AG04450 (cell line): ENCODE measurements around the gene RTTN. TPM values are rescaled to one million over a fixed set of nuclear protein-coding genes. Genes with fewer than 3 reads are reported as not detected.

ENCODE experiments used
- CTCF ChIA-PET: fragments of 300-600, 350-600 bp; formaldehyde crosslinking; extraction: SDS; loops from one replicate; lab custom pipeline; 2022; ENCODE audit warnings: antibody characterized with exemption, inconsistent platforms; lab: Charles Lee
- POLR2A ChIA-PET: fragments of 350-600 bp; formaldehyde crosslinking; extraction: SDS; loops from one replicate; lab custom pipeline; 2021; ENCODE audit warnings: antibody characterized with exemption, inconsistent platforms; lab: Yijun Ruan, JAX
- DNase-seq: peaks from one replicate; pipeline ENCODE4 v3.0.0-alpha.2; 2011; ENCODE audit warnings: low read depth, low spot score
- H3K27ac ChIP-seq: one replicate; pipeline ENCODE4 v1.5.1; 2012; ENCODE audit warnings: low read depth, low read length, control low read depth
- H3K27me3 ChIP-seq: one replicate; pipeline ENCODE4 v1.6.0; 2012; ENCODE audit warnings: low read length; ENCODE audit not compliant: control insufficient read depth, insufficient read depth
- H3K4me3 ChIP-seq: 2 replicates; pipeline ENCODE4 v1.5.1; 2011; ENCODE audit warnings: mild to moderate bottlenecking, low read depth, low read length, control low read depth
- H3K9me3 ChIP-seq: 2 replicates; pipeline ENCODE4 v1.5.1; 2012; ENCODE audit warnings: low read length; ENCODE audit not compliant: control insufficient read depth, insufficient read depth
- CTCF ChIP-seq: IDR thresholded peaks from 2 replicates; pipeline ENCODE4 v1.5.1; 2011; ENCODE audit warnings: low read depth, low read length, control low read depth, inconsistent platforms
- polyA plus RNA-seq: library from polyadenylated mRNA; depleted of rRNA; stranded (reverse); fragments of >200 nt; gene quantifications from 2 replicates; pipeline ENCODE4 v1.2.3, GENCODE V29; 2011

The RTTN gene
- polyA plus RNA-seq, 1 experiment, result 4.6 TPM

DNA sequence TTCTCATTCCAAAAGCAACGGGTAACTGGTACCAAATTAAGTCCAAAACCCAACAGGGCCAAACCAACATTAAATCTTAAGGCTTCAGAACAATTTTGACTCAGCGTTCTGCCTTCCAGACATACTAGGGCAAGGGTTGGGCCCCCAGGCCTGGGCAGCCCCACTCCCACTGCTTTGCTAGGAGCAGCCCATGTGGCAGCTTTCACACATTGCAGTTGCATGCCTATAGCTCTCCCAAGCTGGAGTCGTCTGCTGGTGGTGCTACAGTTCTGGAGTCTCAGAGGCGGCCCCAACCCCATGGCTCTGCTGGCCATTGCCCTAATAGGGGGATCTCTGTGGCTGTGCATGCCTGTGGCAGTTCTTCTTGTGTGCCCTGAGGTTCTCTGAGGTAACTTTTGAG, 220.2 kb downstream of the RTTN start:
- H3K4me3 ChIP-seq, result no peak overlapping the region
- CTCF ChIA-PET, result no interaction called here
- no peaks in the 10 kb centered on the region for H3K9me3 ChIP-seq
- DNase-seq, result no peak
- TF ChIP-seq CTCF, result no peak
- H3K27ac ChIP-seq, result no peak overlapping the region
- H3K27me3 ChIP-seq, result no peaks in the 10 kb centered on the region
- POLR2A ChIA-PET, result no interaction called here

DNA sequence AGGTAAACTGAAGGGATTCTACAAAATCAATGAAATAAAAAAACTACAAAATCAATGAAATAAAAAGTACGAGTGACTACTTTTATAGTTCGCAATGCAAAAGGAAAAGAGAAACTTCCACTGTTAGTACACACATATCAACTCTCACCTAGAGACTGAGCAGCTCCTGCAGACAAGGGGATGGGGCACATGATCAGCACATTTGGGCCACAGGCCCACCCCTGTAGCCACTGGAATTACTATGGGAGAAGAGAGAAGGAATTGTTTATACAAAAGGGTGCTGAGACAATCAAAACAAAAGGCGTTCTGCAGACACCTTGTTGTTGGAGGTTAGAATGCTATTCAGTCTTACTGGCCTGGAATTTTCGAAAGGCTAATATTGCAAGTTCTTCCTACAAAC, 223.1 kb downstream of the RTTN start:
- no peak for DNase-seq
- no peak for TF ChIP-seq CTCF
- ChIA-PET POLR2A (no interaction called here), CTCF (no interaction called here)
- H3K4me3 ChIP-seq, result no peak overlapping the region
- H3K9me3 ChIP-seq, result no peaks in the 10 kb centered on the region
- no peak overlapping the region for H3K27ac ChIP-seq
- H3K27me3 ChIP-seq, result no peaks in the 10 kb centered on the region

GRCh38 chr18:69981948-69982347, 223.5 kb downstream of the RTTN start:
- no peak overlapping the region for H3K4me3 ChIP-seq
- no peak for DNase-seq
- peaks cover 1% of the 10 kb centered on the region; the same call in 1 of the 2 replicates for H3K9me3 ChIP-seq
- POLR2A ChIA-PET, result no interaction called here
- CTCF ChIA-PET, result no interaction called here
- no peak overlapping the region for H3K27ac ChIP-seq
- no peaks in the 10 kb centered on the region for H3K27me3 ChIP-seq
- no peak for TF ChIP-seq CTCF

DNA sequence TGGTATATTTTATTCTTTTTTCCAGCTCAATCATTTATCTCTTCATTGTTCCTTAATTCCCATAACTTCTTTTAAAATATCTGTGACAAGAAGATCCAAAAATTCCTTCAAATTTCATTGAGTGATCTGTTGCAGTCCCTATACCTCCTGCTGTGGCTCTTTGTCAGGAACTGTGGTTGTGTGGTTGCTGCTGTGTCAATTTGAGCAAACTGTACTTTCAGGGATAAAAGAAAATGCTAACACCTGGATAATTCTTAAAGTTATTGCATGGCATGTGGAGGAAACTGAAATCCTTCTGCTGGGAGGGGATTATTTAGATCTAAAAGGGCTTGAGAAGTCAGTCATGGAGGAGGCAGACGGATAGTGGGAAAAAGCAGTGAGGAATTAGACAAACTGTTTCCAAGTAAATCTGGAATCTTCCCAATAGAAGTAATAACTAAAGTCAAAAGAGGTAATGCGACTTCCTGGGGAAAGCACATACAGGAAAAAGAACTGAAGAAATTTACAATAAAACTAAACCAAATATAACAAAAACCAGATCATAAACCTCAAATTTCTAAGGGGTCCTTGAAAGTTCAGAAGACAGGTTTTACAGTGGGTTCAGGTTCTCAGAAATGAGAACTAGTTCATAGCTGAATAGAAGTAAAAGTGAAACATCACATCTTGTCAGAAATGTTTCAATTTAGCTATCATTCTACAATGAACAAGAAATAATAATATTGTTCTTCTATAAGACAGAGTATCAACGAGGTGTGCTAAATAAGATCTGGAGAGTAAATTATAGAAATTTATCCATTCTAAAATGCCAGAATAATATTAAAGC, 224.3 kb downstream of the RTTN start:
- no peak for DNase-seq
- no peak for TF ChIP-seq CTCF
- ChIA-PET CTCF (no interaction called here), POLR2A (no interaction called here)
- Histone ChIP-seq H3K27ac (no peak overlapping the region), H3K27me3 (no peaks in the 10 kb centered on the region), H3K4me3 (no peak overlapping the region), H3K9me3 (peaks cover 9% of the 10 kb centered on the region; the same call in 1 of the 2 replicates)

GRCh38 chr18:69980509-69980908, 225.0 kb downstream of the RTTN start:
- Histone ChIP-seq H3K27me3 (no peaks in the 10 kb centered on the region), H3K4me3 (no peak overlapping the region), H3K9me3 (peaks cover 10% of the 10 kb centered on the region; the same call in 1 of the 2 replicates), H3K27ac (no peak overlapping the region)
- POLR2A ChIA-PET, result no interaction called here
- no peak for DNase-seq
- CTCF ChIA-PET, result no interaction called here
- no peak for TF ChIP-seq CTCF
